ENCODE measurements around the gene SGF29. TPM values are rescaled to one million over a fixed set of nuclear protein-coding genes. Genes with fewer than 3 reads are reported as not detected.
"Not testable (repeated sequence)": the region's sequence is repeated elsewhere in the genome, so short reads cannot be mapped to it uniquely, and the experiment has no call there.

SGF29 gene
- polyA plus RNA-seq, 1 donor (not counting 4 experiments of a cell fraction or from before 2014, with no cell fraction given) = 3.0 TPM

DNA sequence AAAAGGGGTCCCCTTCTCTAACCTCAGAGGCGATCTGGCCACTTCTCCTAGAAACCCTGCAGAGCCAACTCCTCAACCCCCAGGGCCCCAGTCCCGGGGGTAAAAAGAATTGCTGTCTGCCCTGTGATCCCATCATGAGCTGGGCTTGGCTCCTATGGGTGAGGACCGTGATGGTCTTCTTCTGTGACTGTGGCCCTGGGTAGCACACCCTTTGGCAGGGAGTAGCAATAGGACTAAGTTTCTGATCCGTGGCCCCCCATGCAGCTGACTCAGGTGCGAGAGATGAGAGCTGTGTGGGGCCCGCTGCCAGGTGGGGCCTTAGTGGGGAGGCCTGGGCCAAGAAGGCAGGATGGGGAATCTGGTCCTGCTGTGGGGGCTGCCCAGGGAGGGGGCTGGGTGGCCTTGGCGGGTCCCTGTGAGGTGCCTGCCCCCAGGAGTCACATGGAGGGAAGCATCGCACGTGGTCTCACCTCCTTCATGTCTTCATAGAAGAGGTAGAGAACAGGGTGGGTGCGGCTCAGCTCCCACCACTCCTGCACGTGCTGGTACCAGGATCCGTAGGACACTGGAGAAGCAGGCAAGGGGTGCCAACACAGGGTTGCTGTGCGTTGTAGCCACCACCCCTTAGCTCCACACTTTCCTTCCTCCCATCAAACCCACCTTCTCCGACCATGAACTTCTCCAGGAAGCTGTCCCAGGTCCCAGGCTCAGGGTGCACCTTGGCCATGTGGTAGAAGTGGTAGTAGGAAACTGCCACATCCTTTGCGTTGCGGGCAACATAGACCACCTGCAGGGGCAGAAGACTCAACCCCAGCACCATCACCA is 52.8 kb downstream of the SGF29 start:
- FAIRE-seq (no peak), DNase-seq (ENCODE audit: low read depth, low spot score) (no peak)
- Histone ChIP-seq H3K9ac (ENCODE audit: control insufficient read depth, extremely low read depth, insufficient read depth, low read length) (no peak overlapping the region), H3K27me3 (ENCODE audit: control insufficient read depth, extremely low read depth, insufficient read depth, low read length) (no peaks in the 10 kb centered on the region), H3K79me2 (ENCODE audit: control insufficient read depth, insufficient read depth, low read length) (no peaks in the 10 kb centered on the region), H3K4me1 (ENCODE audit: control insufficient read depth, extremely low read depth, insufficient read depth, low read length) (no peaks in the 10 kb centered on the region), H3K4me2 (ENCODE audit: control insufficient read depth, extremely low read depth, insufficient read depth, low read depth, low read length) (no peak overlapping the region), H3K4me3 (ENCODE audit: control insufficient read depth in 2 of 3, extremely low read depth in 1 of 3, insufficient read depth in 2 of 3, low read depth in 1 of 3, low read length in 3 of 3) (no peak overlapping the region), H3K27ac (ENCODE audit: control insufficient read depth, insufficient read depth, low read length) (no peak overlapping the region), H3K36me3 (ENCODE audit: control insufficient read depth in 2 of 2, extremely low read depth in 1 of 2, insufficient read depth in 2 of 2, low read length in 2 of 2) (no peaks in the 10 kb centered on the region), H3K9me1 (ENCODE audit: control insufficient read depth, extremely low read depth, insufficient read depth, low read length) (no peaks in the 10 kb centered on the region), H3K9me3 (ENCODE audit: control insufficient read depth, low read depth, low read length) (no peaks in the 10 kb centered on the region), H4K20me1 (ENCODE audit: control insufficient read depth, extremely low read depth, insufficient read depth, low read length) (no peaks in the 10 kb centered on the region), H2AFZ (ENCODE audit: control insufficient read depth, low read length) (no peak overlapping the region)
- dilution Hi-C loops (cut with MboI; ENCODE audit: extremely low pct_ligation_motif_present, low sequenced_read_pairs) = no loop called here
- TF ChIP-seq EZH2 (IDR thresholded peaks at IDR 0.05; ENCODE audit: low read length) = no peak

DNA sequence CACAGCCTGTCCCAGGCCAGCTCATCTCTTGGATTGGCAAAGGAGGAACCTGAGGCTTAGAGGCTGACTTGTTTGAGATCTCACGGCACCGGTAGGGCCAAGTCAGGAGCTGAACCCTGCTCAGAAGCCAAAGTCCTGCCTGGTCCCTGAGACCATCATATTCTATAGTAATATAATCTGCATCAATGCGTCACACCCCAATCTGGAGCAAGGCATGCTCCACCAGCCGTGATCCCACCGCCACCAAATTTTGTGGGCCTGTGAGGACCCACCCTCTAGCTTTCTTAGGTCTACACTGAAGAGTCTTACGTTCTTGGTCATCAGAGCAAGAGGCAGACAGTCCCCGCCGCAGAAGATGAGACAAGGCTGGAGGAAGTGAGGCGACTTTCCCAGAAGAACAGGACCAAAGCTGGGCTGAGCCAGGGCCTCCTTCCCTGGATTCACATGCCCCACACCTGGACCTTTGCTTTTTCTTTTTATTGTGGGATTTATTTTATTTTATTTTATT is 53.5 kb downstream of the SGF29 start:
- Histone ChIP-seq H2AFZ (ENCODE audit: control insufficient read depth, low read length) (no peak overlapping the region), H3K36me3 (ENCODE audit: control insufficient read depth in 2 of 2, extremely low read depth in 1 of 2, insufficient read depth in 2 of 2, low read length in 2 of 2) (no peaks in the 10 kb centered on the region), H3K9me1 (ENCODE audit: control insufficient read depth, extremely low read depth, insufficient read depth, low read length) (no peaks in the 10 kb centered on the region), H3K79me2 (ENCODE audit: control insufficient read depth, insufficient read depth, low read length) (no peaks in the 10 kb centered on the region), H4K20me1 (ENCODE audit: control insufficient read depth, extremely low read depth, insufficient read depth, low read length) (no peaks in the 10 kb centered on the region), H3K4me1 (ENCODE audit: control insufficient read depth, extremely low read depth, insufficient read depth, low read length) (no peaks in the 10 kb centered on the region), H3K9me3 (ENCODE audit: control insufficient read depth, low read depth, low read length) (no peaks in the 10 kb centered on the region), H3K9ac (ENCODE audit: control insufficient read depth, extremely low read depth, insufficient read depth, low read length) (no peak overlapping the region), H3K27me3 (ENCODE audit: control insufficient read depth, extremely low read depth, insufficient read depth, low read length) (no peaks in the 10 kb centered on the region), H3K4me2 (ENCODE audit: control insufficient read depth, extremely low read depth, insufficient read depth, low read depth, low read length) (no peak overlapping the region), H3K4me3 (ENCODE audit: control insufficient read depth in 2 of 3, extremely low read depth in 1 of 3, insufficient read depth in 2 of 3, low read depth in 1 of 3, low read length in 3 of 3) (no peak overlapping the region), H3K27ac (ENCODE audit: control insufficient read depth, insufficient read depth, low read length) (no peak overlapping the region)
- DNase-seq (ENCODE audit: low read depth, low spot score) (no peak), FAIRE-seq (no peak)
- TF ChIP-seq EZH2 (IDR thresholded peaks at IDR 0.05; ENCODE audit: low read length) = no peak
- TF ChIP-seq, protein P1, sequence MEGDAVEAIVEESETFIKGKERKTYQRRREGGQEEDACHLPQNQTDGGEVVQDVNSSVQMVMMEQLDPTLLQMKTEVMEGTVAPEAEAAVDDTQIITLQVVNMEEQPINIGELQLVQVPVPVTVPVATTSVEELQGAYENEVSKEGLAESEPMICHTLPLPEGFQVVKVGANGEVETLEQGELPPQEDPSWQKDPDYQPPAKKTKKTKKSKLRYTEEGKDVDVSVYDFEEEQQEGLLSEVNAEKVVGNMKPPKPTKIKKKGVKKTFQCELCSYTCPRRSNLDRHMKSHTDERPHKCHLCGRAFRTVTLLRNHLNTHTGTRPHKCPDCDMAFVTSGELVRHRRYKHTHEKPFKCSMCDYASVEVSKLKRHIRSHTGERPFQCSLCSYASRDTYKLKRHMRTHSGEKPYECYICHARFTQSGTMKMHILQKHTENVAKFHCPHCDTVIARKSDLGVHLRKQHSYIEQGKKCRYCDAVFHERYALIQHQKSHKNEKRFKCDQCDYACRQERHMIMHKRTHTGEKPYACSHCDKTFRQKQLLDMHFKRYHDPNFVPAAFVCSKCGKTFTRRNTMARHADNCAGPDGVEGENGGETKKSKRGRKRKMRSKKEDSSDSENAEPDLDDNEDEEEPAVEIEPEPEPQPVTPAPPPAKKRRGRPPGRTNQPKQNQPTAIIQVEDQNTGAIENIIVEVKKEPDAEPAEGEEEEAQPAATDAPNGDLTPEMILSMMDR (optimal IDR thresholded peaks at IDR 0.05 in 1 of 3, IDR thresholded peaks at IDR 0.05 in 1 of 3, conservative IDR thresholded peaks at IDR 0.05 in 1 of 3; ENCODE audit: extremely low read depth in 1 of 3, insufficient read depth in 2 of 3, low read length in 3 of 3) = no peak
- dilution Hi-C loops (cut with MboI; ENCODE audit: extremely low pct_ligation_motif_present, low sequenced_read_pairs) = no loop called here

DNA sequence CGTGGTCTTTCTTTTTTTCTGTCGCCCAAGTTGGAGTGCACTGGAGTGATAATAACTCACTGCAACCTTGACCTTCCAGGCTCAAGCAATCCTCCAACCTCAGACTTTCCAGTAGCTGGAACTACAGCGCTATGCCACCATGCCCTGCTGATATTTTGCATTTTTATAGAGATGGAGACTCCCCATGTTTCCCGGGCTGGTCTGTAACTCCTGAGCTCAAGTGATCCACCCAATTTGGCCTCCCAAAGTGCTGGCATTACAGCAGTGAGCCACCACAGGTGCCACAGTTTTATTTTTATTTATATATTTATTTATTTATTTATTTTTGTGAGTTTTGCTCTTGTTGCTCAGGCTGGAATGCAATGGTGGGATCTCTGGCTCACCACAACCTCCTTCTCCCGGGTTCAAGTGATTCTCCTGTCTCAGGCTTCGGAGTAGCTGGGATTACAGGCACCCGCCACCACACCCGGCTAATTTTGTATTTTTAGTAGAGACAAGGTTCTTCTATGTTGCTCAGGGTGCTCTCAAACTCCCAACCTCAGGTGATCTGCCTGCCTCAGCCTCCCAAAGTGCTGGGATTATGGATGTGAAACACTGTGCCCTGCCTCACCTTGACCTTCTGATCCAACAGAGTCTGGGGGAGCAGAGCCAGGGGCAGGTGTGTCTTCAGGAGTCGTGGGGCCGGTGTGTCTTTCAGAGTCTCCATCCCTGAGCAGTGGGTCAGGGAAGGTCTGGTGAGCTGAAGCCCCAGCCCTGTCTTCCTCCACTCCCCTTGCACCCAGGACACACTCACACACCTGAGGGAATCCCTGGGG is 54.2 kb downstream of the SGF29 start:
- H3K9ac ChIP-seq (ENCODE audit: control insufficient read depth, extremely low read depth, insufficient read depth, low read length); H3K36me3 ChIP-seq (ENCODE audit: control insufficient read depth in 2 of 2, extremely low read depth in 1 of 2, insufficient read depth in 2 of 2, low read length in 2 of 2); H4K20me1 ChIP-seq (ENCODE audit: control insufficient read depth, extremely low read depth, insufficient read depth, low read length); H3K9me3 ChIP-seq (ENCODE audit: control insufficient read depth, low read depth, low read length); H3K27me3 ChIP-seq (ENCODE audit: control insufficient read depth, extremely low read depth, insufficient read depth, low read length); dilution Hi-C loops (cut with MboI; ENCODE audit: extremely low pct_ligation_motif_present, low sequenced_read_pairs); H3K4me2 ChIP-seq (ENCODE audit: control insufficient read depth, extremely low read depth, insufficient read depth, low read depth, low read length); H3K4me1 ChIP-seq (ENCODE audit: control insufficient read depth, extremely low read depth, insufficient read depth, low read length); H2AFZ ChIP-seq (ENCODE audit: control insufficient read depth, low read length); DNase-seq (ENCODE audit: low read depth, low spot score); FAIRE-seq; H3K4me3 ChIP-seq (ENCODE audit: control insufficient read depth in 2 of 3, extremely low read depth in 1 of 3, insufficient read depth in 2 of 3, low read depth in 1 of 3, low read length in 3 of 3); H3K9me1 ChIP-seq (ENCODE audit: control insufficient read depth, extremely low read depth, insufficient read depth, low read length); H3K27ac ChIP-seq (ENCODE audit: control insufficient read depth, insufficient read depth, low read length); H3K79me2 ChIP-seq (ENCODE audit: control insufficient read depth, insufficient read depth, low read length): not testable (repeated sequence)

DNA sequence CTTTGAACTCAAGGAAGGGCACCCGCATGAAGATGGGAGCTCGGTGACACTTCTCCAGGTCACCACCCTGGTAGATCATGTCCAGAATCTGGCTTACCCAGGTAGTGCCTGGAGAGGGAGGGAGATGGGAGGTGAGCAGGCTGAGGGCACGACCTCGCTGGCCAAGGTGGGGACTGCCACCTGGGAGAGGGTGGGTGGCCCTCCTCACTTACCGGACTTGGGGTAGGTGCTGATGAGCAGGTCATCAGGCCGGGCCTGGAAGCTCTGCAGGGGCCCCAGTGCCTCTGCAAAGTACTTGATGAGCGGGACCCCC is 54.7 kb downstream of the SGF29 start:
- H3K4me3 ChIP-seq (ENCODE audit: control insufficient read depth in 2 of 3, extremely low read depth in 1 of 3, insufficient read depth in 2 of 3, low read depth in 1 of 3, low read length in 3 of 3); H3K27me3 ChIP-seq (ENCODE audit: control insufficient read depth, extremely low read depth, insufficient read depth, low read length); H3K79me2 ChIP-seq (ENCODE audit: control insufficient read depth, insufficient read depth, low read length); dilution Hi-C loops (cut with MboI; ENCODE audit: extremely low pct_ligation_motif_present, low sequenced_read_pairs); H4K20me1 ChIP-seq (ENCODE audit: control insufficient read depth, extremely low read depth, insufficient read depth, low read length); H3K4me2 ChIP-seq (ENCODE audit: control insufficient read depth, extremely low read depth, insufficient read depth, low read depth, low read length); H3K9me3 ChIP-seq (ENCODE audit: control insufficient read depth, low read depth, low read length); H3K9me1 ChIP-seq (ENCODE audit: control insufficient read depth, extremely low read depth, insufficient read depth, low read length); H3K27ac ChIP-seq (ENCODE audit: control insufficient read depth, insufficient read depth, low read length); H3K9ac ChIP-seq (ENCODE audit: control insufficient read depth, extremely low read depth, insufficient read depth, low read length); FAIRE-seq; H2AFZ ChIP-seq (ENCODE audit: control insufficient read depth, low read length); H3K36me3 ChIP-seq (ENCODE audit: control insufficient read depth in 2 of 2, extremely low read depth in 1 of 2, insufficient read depth in 2 of 2, low read length in 2 of 2); DNase-seq (ENCODE audit: low read depth, low spot score); H3K4me1 ChIP-seq (ENCODE audit: control insufficient read depth, extremely low read depth, insufficient read depth, low read length): not testable (repeated sequence)
